ENCODE data around the gene KIAA1328. TPM values are rescaled to one million over a fixed set of nuclear protein-coding genes. Genes with fewer than 3 reads are reported as not detected.
A peak's percentile ranks its signal among the peaks of the same experiment; 100 is the strongest.

KIAA1328 gene
- total RNA-seq, 6 experiments from 2014 or later, result 2.0 to 4.5 (median 2.9) TPM

DNA sequence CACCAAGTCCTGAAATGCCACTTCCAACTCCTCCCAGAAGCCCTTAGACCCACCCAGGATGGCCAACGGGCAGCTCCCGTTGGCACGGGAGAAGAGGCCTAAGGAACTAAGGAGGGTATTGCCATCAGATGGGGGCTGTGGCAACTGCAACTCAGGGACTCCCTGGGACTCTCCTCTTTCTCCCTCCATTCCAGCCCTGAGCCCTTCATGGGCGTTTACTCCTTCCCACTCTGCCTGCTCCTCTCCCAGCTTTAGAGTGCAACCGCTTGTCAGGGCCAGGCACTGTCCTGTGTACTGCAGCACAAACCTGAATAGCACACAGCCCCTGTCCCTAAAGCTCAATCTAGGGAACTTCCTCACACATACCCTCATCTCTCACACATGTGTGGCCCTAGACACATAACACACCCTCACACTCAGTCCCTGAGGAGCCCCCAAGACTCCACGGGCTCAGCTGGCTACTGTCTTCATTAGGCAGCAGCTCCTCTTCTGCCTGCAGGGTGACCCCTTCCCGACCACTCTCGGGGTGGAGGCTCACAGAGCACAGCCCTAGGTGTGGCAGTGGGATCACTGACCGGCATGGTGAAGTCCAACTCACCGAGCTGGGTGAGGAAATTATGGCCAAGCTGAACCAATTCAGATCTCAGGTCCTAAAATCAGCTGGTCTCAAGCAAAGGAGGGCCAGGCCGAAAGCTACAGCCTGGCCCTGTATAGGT, 420.4 kb downstream of the KIAA1328 start:
- Histone ChIP-seq H3K9me3 (no peaks in the 10 kb centered on the region), H3K36me3 (no peaks in the 10 kb centered on the region), H3K27ac (no peak overlapping the region), H3K4me1 (peaks cover 0 to 4% (median 0%) of the 10 kb centered on the region in 4 donors), H3K4me3 (no peak overlapping the region), H3K27me3 (peaks cover under 1 to 2% of the 10 kb centered on the region in 2 donors)
- WGBS (ENCODE audit: insufficient coverage, low coverage, low lambda C conversion rate, missing lambda C conversion rate), result 62% methylated on average over 5 of the region's 11 CpGs
- no peak for ATAC-seq
- TF ChIP-seq POLR2A (IDR thresholded peaks at IDR 0.05) (no peak), CTCF (IDR thresholded peaks at IDR 0.05) (no peak)
- intact Hi-C loops (cut with DNase I), result no loop called here
- peak in 1 of 3 donors; percentile 28 for DNase-seq

DNA sequence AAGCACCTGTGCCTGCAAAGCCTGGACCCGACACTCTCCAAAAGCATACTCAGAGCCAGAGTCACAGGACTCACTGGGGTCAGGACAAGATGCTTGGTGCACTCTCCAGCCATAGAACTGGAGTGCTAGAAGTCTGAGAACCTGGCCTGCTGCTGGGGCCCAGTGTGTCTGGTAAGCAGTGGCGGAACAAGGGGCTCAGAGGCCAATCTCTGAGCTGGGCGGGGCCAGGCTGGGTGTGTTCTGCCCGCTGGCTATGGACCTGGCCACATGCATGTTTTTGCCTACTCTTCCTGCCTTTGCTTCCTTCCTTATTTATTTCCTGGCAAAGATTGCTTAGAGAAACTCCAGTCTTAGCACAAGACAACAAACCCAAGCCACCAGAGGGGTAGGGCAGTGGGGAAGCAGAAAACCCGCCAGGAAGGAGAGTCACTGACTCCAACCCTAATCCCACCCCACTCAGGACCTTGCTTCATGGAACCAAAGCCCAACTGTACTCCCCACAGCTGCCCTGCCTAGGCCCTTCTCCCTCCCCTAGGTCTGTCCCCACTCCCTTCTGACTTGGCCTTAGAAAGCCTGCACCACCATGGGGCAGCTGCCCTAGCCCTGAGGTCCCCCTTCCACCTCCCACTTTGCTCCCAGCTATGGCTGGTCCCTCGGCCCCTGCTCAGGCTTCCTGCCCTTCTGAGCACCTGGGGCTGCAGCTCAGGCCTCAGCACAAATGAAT, 421.1 kb downstream of the KIAA1328 start:
- WGBS (ENCODE audit: insufficient coverage, low coverage, low lambda C conversion rate, missing lambda C conversion rate), result no CpG with 5 or more reads among the region's 6 CpGs
- H3K4me3 ChIP-seq, result no peak overlapping the region
- ATAC-seq (no peak), DNase-seq (peak in 1 of 3 donors; percentile 21)
- H3K4me1 ChIP-seq, result peaks cover 0 to 4% (median 0%) of the 10 kb centered on the region in 4 donors
- intact Hi-C loops (cut with DNase I), result no loop called here
- H3K27ac ChIP-seq, result no peak overlapping the region
- peaks cover 2 to 5% of the 10 kb centered on the region in 2 donors for H3K27me3 ChIP-seq
- TF ChIP-seq POLR2A (IDR thresholded peaks at IDR 0.05), result no peak
- no peak for TF ChIP-seq CTCF (IDR thresholded peaks at IDR 0.05)
- no peaks in the 10 kb centered on the region for H3K9me3 ChIP-seq
- H3K36me3 ChIP-seq, result no peaks in the 10 kb centered on the region

DNA sequence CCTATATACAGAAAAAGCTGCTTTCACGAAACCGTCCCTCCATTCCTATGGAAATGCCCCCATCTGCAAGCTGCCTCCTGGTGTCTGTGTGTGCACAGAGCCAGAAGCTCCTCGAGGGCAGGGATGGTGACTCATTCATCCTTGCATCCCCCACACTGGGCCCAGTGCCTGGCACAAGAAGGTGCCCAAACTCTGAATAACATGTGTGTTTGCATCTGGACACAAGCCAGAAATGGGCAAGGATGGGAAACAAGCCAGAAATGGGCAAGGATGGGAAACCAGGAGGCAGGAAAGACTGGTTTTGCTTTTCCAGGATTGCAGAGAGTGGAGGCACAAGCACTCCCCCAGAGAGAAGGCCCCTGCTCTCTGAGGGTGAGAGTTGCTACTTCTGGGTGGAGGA, 422.8 kb downstream of the KIAA1328 start:
- Histone ChIP-seq H3K36me3 (no peaks in the 10 kb centered on the region), H3K27ac (no peak overlapping the region), H3K9me3 (no peaks in the 10 kb centered on the region), H3K27me3 (peaks cover 0 to 5% of the 10 kb centered on the region in 2 donors), H3K4me1 (peaks cover 0 to 4% (median 0%) of the 10 kb centered on the region in 4 donors), H3K4me3 (no peak overlapping the region)
- intact Hi-C loops (cut with DNase I), result no loop called here
- 55% methylated on average over 3 of the region's 3 CpGs for WGBS (ENCODE audit: insufficient coverage, low coverage, low lambda C conversion rate, missing lambda C conversion rate)
- TF ChIP-seq CTCF (IDR thresholded peaks at IDR 0.05), result no peak
- no peak for TF ChIP-seq POLR2A (IDR thresholded peaks at IDR 0.05)
- ATAC-seq (no peak), DNase-seq (no peak)

DNA sequence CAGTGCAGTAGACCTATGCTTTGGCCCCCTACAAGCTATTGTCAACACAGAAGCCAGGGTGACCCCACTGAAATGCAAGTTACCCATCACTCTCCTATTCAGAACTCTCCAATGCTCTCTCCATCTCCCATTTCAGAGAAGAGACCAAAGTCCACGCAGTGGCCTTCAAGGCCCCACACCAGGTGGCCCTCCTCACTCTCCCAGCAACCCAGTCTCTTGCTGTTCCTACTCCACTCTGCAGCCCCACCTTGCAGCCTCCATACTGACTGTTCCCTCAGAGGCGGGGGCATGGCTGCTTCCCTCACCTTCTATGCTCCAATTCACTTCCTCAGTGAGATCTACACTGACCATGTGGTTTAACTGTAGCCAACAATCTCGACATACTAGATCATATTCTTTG, 423.4 kb downstream of the KIAA1328 start:
- DNase-seq (peak in 1 of 3 donors; percentile 22), ATAC-seq (no peak)
- peaks cover 0 to 5% of the 10 kb centered on the region in 2 donors for H3K27me3 ChIP-seq
- no peak overlapping the region for H3K4me3 ChIP-seq
- TF ChIP-seq POLR2A (IDR thresholded peaks at IDR 0.05), result no peak
- no peak for TF ChIP-seq CTCF (IDR thresholded peaks at IDR 0.05)
- H3K4me1 ChIP-seq, result peaks cover 0 to 4% (median 0%) of the 10 kb centered on the region in 4 donors
- 60% methylated on average over 1 of the region's 3 CpGs for WGBS (ENCODE audit: insufficient coverage, low coverage, low lambda C conversion rate, missing lambda C conversion rate)
- no peaks in the 10 kb centered on the region for H3K36me3 ChIP-seq
- no peaks in the 10 kb centered on the region for H3K9me3 ChIP-seq
- intact Hi-C loops (cut with DNase I), result no loop called here
- no peak overlapping the region for H3K27ac ChIP-seq

Measured in right lobe of liver (tissue), 6 donors.